ENCODE measurements around the gene SPDL1. TPM values are rescaled to one million over a fixed set of nuclear protein-coding genes. Genes with fewer than 3 reads are reported as not detected.

SPDL1 gene
- total RNA-seq, 1 experiment from 2014 or later = 51.3 TPM

- Mint-ChIP-seq H3K4me1 (ENCODE audit: insufficient read depth, unreplicated experiment) (peaks cover 12% of the 10 kb centered on the region), H3K36me3 (ENCODE audit: insufficient read depth, unreplicated experiment) (no peaks in the 10 kb centered on the region), H3K4me3 (ENCODE audit: unreplicated experiment) (no peak overlapping the region), H3K9me3 (ENCODE audit: unreplicated experiment) (no peaks in the 10 kb centered on the region), H3K27me3 (ENCODE audit: insufficient read depth, unreplicated experiment) (no peaks in the 10 kb centered on the region), H3K27ac (ENCODE audit: low read depth, unreplicated experiment) (no peak overlapping the region)
- ChIA-PET POLR2A (no interaction called here), CTCF (interaction anchor here (0.6 to 0.8 kb wide), 3 partner anchors 10 to 31 kb away, joined by 3 to 4 read pairs (median 3); no protein-coding TSS in a partner anchor)
- intact Hi-C loops (cut with micrococcal nuclease) = no loop called here
- DNase-seq (ENCODE audit: unreplicated experiment) = peak; percentile 84
- no TSS peak for BruUV-seq (replicated peaks)
- TF ChIP-seq CTCF (IDR thresholded peaks at IDR 0.05; ENCODE audit: unreplicated experiment) = no peak
Measured at GRCh38 chr5:169652057-169652456, 68.5 kb downstream of the SPDL1 start.

DNA sequence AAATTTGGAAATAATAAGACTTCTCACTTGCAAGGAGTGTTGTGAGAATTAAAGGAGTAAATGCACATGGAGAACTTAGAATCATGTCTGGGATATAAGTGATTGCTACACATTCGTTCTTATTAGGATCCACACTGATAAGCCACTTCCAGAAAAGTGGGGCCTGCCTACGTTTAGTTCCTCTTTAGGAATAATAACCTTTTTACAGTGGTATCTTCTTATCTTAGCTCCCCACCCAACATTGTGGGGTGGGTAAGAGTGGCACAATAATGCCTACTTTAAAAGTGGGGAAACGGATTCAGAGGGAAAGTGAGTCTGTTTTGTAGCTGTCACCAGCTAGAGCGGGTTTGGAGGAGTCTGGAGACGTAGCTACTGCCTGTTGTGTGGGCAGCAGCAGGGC, 69.5 kb downstream of the SPDL1 start:
- Mint-ChIP-seq H3K9me3 (ENCODE audit: unreplicated experiment) (no peaks in the 10 kb centered on the region), H3K27ac (ENCODE audit: low read depth, unreplicated experiment) (no peak overlapping the region), H3K27me3 (ENCODE audit: insufficient read depth, unreplicated experiment) (no peaks in the 10 kb centered on the region), H3K36me3 (ENCODE audit: insufficient read depth, unreplicated experiment) (no peaks in the 10 kb centered on the region), H3K4me1 (ENCODE audit: insufficient read depth, unreplicated experiment) (peaks cover 12% of the 10 kb centered on the region), H3K4me3 (ENCODE audit: unreplicated experiment) (no peak overlapping the region)
- intact Hi-C loops (cut with micrococcal nuclease) = no loop called here
- ChIA-PET POLR2A (interaction anchor here (0.6 kb wide), 1 partner anchor 720 kb away, joined by 3 read pairs; no protein-coding TSS in a partner anchor), CTCF (no interaction called here)
- no TSS peak for BruUV-seq (replicated peaks)
- no peak for TF ChIP-seq CTCF (IDR thresholded peaks at IDR 0.05; ENCODE audit: unreplicated experiment)
- DNase-seq (ENCODE audit: unreplicated experiment) = no peak

Other genes with a start within 250 kb of the SPDL1 start
- 0.39 and 0.42 TPM in 2 replicates for gene DOCK2, start 53.5 kb downstream of the SPDL1 start, total RNA-seq (2022)